CD14-positive monocyte (primary cell): ENCODE results near the gene MYBPHL. TPM values are rescaled to one million over a fixed set of nuclear protein-coding genes. Genes with fewer than 3 reads are reported as not detected.
A peak's percentile ranks its signal among the peaks of the same experiment; 100 is the strongest.

Experiments
- DNase-seq, 3 donors: peaks; one replicate each; pipeline ENCODE4 v3.0.0-alpha.2; 2011 to 2022
- H2AFZ ChIP-seq: 2 replicates; pipeline ENCODE4 v1.6.0; 2012; ENCODE audit warnings: mild to moderate bottlenecking, low read depth, low read length, inconsistent platforms; ENCODE audit not compliant: insufficient read depth, poor library complexity, severe bottlenecking
- H3K27ac ChIP-seq, 2 donors: 1 replicate in 1 of 2; 2 replicates in 1 of 2; pipeline ENCODE4 v1.5.1; 2012 to 2013; ENCODE audit warnings: low read length in 2 of 2, control low read depth in 1 of 2, inconsistent platforms in 1 of 2, low read depth in 1 of 2, mild to moderate bottlenecking in 1 of 2
- H3K27me3 ChIP-seq, 2 donors: one replicate each; pipeline versions ENCODE4 v1.6.0 to v1.6.1; 2011 to 2013; ENCODE audit warnings: low read length in 2 of 2; ENCODE audit not compliant: control insufficient read depth in 2 of 2, insufficient read depth in 2 of 2
- H3K36me3 ChIP-seq, 2 donors: replicated peaks in 1 of 2; 1 replicate in 1 of 2; 2 replicates in 1 of 2; pipeline versions ENCODE4 v1.5.1 to v1.6.1; 2012 to 2013; ENCODE audit warnings: low read length in 2 of 2, control low read depth in 1 of 2, inconsistent platforms in 1 of 2, mild to moderate bottlenecking in 1 of 2; ENCODE audit not compliant: insufficient read depth in 2 of 2, control insufficient read depth in 1 of 2
- H3K4me1 ChIP-seq, 2 donors: 1 replicate in 1 of 2; 2 replicates in 1 of 2; pipeline versions ENCODE4 v1.5.1 to v1.6.1; 2012 to 2013; ENCODE audit warnings: low read length in 2 of 2, control low read depth in 1 of 2, inconsistent platforms in 1 of 2, mild to moderate bottlenecking in 1 of 2, moderate library complexity in 1 of 2; ENCODE audit not compliant: insufficient read depth in 2 of 2, control insufficient read depth in 1 of 2
- H3K4me2 ChIP-seq: replicated peaks from 2 replicates; pipeline ENCODE3; 2012; ENCODE audit warnings: low read length, moderate library complexity, mild to moderate bottlenecking; ENCODE audit not compliant: poor library complexity, severe bottlenecking; ENCODE audit errors: extremely low read depth
- H3K4me3 ChIP-seq, 3 experiments: fragments of 200-600 bp in 1 of 3; sonication (generic) in 1 of 3; replicated peaks in 1 of 3; 1 replicate in 2 of 3; 2 replicates in 1 of 3; pipeline ENCODE4 v1.5.1; 2011 to 2013; ENCODE audit warnings: low read length in 3 of 3, mild to moderate bottlenecking in 3 of 3, control low read depth in 2 of 3, low read depth in 2 of 3, inconsistent platforms in 1 of 3, moderate library complexity in 1 of 3
- H3K79me2 ChIP-seq: 2 replicates; pipeline ENCODE4 v1.6.0; 2012; ENCODE audit warnings: mild to moderate bottlenecking, control low read depth, inconsistent platforms, low read length, moderate library complexity; ENCODE audit not compliant: insufficient read depth
- H3K9ac ChIP-seq: 2 replicates; pipeline ENCODE4 v1.6.0; 2017; ENCODE audit warnings: low read length, mild to moderate bottlenecking; ENCODE audit not compliant: insufficient read depth, poor library complexity, severe bottlenecking
- H3K9me3 ChIP-seq, 2 donors: replicated peaks in 1 of 2; 1 replicate in 1 of 2; 2 replicates in 1 of 2; pipeline versions ENCODE4 v1.5.1 to v1.6.1; 2012 to 2013; ENCODE audit warnings: low read length in 2 of 2, control low read depth in 1 of 2; ENCODE audit not compliant: control insufficient read depth in 1 of 2, insufficient read depth in 1 of 2
- H4K20me1 ChIP-seq: 2 replicates; pipeline ENCODE4 v1.6.0; 2012; ENCODE audit warnings: mild to moderate bottlenecking, low read length, control low read depth, moderate library complexity; ENCODE audit not compliant: insufficient read depth
- H3K27ac Mint-ChIP-seq, 7 donors: one replicate each; pipeline ENCODE4 v1.8.0; 2020; ENCODE audit warnings: mild to moderate bottlenecking in 7 of 7, mixed read lengths in 7 of 7, moderate library complexity in 6 of 7, inconsistent platforms in 2 of 7
- H3K27me3 Mint-ChIP-seq, 3 donors: one replicate each; pipeline ENCODE4 v1.8.0; 2021 to 2022; ENCODE audit warnings: low read depth in 3 of 3, mild to moderate bottlenecking in 3 of 3, mixed read lengths in 3 of 3, moderate library complexity in 3 of 3, inconsistent platforms in 1 of 3
- H3K36me3 Mint-ChIP-seq, 2 donors: one replicate each; pipeline ENCODE4 v1.8.0; 2020; ENCODE audit warnings: mixed read lengths in 2 of 2, inconsistent platforms in 1 of 2, mild to moderate bottlenecking in 1 of 2
- H3K4me1 Mint-ChIP-seq: one replicate; pipeline ENCODE4 v1.8.0; 2020; ENCODE audit warnings: mild to moderate bottlenecking, mixed read lengths
- H3K4me3 Mint-ChIP-seq, 2 donors: one replicate each; pipeline ENCODE4 v1.8.0; 2020; ENCODE audit warnings: mild to moderate bottlenecking in 2 of 2, mixed read lengths in 2 of 2, moderate library complexity in 1 of 2
- H3K9me3 Mint-ChIP-seq, 7 donors: one replicate each; pipeline ENCODE4 v1.8.0; 2020 to 2022; ENCODE audit warnings: mixed read lengths in 7 of 7, mild to moderate bottlenecking in 6 of 7, moderate library complexity in 6 of 7, inconsistent platforms in 2 of 7
- CTCF ChIP-seq: fragments of 200-600 bp; IDR thresholded peaks from one replicate; pipeline ENCODE4 v1.8.0; 2022; ENCODE audit warnings: antibody characterized with exemption, mild to moderate bottlenecking
- WGBS: methylation state at CpG from one replicate; pipeline ENCODE4 v1.1.5; 2013; ENCODE audit warnings: missing lambda C conversion rate; ENCODE audit not compliant: insufficient coverage; 5-methylcytosine and 5-hydroxymethylcytosine counted together
- intact Hi-C, 2 donors: fragments of 100-400 bp; cut with micrococcal nuclease; formaldehyde crosslinking; loops; one replicate each; pipeline versions ENCODE4 v1.15.0 to v1.15.1; 2023
- polyA plus RNA-seq, 3 donors: library from polyadenylated mRNA; depleted of rRNA in 1 of 3; unstranded in 2 of 3; stranded (reverse) in 1 of 3; fragments of 300-500 nt in 2 of 3; fragments of >200 nt in 1 of 3; fragmentation: Illumina TruSeq in 2 of 3; gene quantifications; 1 replicate in 2 of 3; 2 replicates in 1 of 3; pipeline ENCODE4 v1.2.3, GENCODE V29; 2012 to 2021

MYBPHL gene
- polyA plus RNA-seq, 3 donors: 0.13 TPM; not detected in 2

- Histone ChIP-seq H2AFZ (no peak overlapping the region), H3K9me3 (no peaks in the 10 kb centered on the region), H3K27me3 (no peaks in the 10 kb centered on the region), H3K4me1 (peaks cover 36 to 38% of the 10 kb centered on the region in 2 donors), H3K9ac (no peak overlapping the region), H3K27ac (no peak overlapping the region), H3K4me3 (no peak overlapping the region), H4K20me1 (no peaks in the 10 kb centered on the region), H3K36me3 (no peaks in the 10 kb centered on the region), H3K79me2 (no peaks in the 10 kb centered on the region), H3K4me2 (no peak overlapping the region)
- TF ChIP-seq CTCF: no peak
- peaks cover 0 to 5% (median 4%) of the 10 kb centered on the region in 3 donors for H3K27me3 Mint-ChIP-seq
- intact Hi-C loops: no loop called here
- 100% methylated on average over 1 of the region's 2 CpGs for WGBS
- H3K36me3 Mint-ChIP-seq: no peaks in the 10 kb centered on the region
- no peak overlapping the region for H3K27ac Mint-ChIP-seq
- DNase-seq: no peak
- no peak overlapping the region for H3K4me3 Mint-ChIP-seq
- H3K9me3 Mint-ChIP-seq: peaks cover 0 to 2% (median 0%) of the 10 kb centered on the region in 7 donors
- peaks cover 41% of the 10 kb centered on the region for H3K4me1 Mint-ChIP-seq
Measured at GRCh38 chr1:109293026-109293425, 13.8 kb downstream of the MYBPHL start.

- Histone ChIP-seq H3K9me3 (no peaks in the 10 kb centered on the region), H3K36me3 (no peaks in the 10 kb centered on the region), H4K20me1 (no peaks in the 10 kb centered on the region), H3K4me1 (peaks cover 36 to 38% of the 10 kb centered on the region in 2 donors), H3K79me2 (no peaks in the 10 kb centered on the region), H3K4me2 (no peak overlapping the region), H3K27ac (no peak overlapping the region), H3K4me3 (no peak overlapping the region), H3K27me3 (no peaks in the 10 kb centered on the region), H3K9ac (no peak overlapping the region), H2AFZ (no peak overlapping the region)
- Mint-ChIP-seq H3K9me3 (peaks cover 0 to 2% (median 0%) of the 10 kb centered on the region in 7 donors), H3K36me3 (no peaks in the 10 kb centered on the region), H3K27me3 (peaks cover 0 to 3% (median 2%) of the 10 kb centered on the region in 3 donors), H3K4me3 (no peak overlapping the region), H3K4me1 (peaks cover 41% of the 10 kb centered on the region), H3K27ac (peak overlapping the region in 2 of 7 donors; percentile 17 to 37)
- no peak for DNase-seq
- 95% methylated on average over 2 of the region's 9 CpGs for WGBS
- TF ChIP-seq CTCF: no peak
- intact Hi-C loops: no loop called here
Measured at GRCh38 chr1:109292364-109292763, 14.4 kb downstream of the MYBPHL start.
